Measurements from ENCODE around the gene KRTAP4-6. TPM values are rescaled to one million over a fixed set of nuclear protein-coding genes. Genes with fewer than 3 reads are reported as not detected.

The KRTAP4-6 gene
- total and polyA plus RNA-seq, 2 of the 4 experiments (the other 2 are of a cell fraction), result not detected

DNA sequence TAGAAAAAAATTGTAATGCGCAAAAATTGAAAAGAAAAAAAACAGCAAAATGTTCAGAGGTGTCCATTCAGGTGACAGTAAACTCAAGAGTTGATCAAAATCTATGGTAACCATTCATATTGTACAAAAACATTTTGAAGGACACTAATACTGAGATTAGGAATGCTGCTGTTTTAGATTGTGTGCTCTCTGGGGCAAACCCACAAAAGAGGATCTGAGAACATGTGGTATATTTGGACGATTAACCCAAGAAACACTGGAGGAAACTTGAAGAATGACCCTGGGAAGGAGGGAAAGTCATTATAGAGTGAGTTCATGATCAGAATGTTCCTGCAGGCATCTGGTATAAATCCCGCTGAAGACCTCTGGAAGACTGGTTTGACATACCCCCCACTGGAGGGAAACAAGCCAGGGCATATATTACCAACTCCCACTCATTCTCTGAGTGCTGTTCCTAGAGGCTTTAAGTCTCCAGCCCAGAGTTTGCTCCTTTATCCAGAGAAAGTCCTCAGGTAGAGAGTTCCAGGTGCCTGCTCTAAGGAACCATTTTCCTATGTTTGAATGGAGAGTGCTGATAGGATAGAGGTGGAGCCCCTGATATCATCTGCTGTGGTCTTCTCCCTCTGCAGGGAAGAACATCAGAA is 36.5 kb upstream of the KRTAP4-6 start:
- H3K23ac ChIP-seq (ENCODE audit: low read depth, low read length), result no peak overlapping the region
- no peaks in the 10 kb centered on the region; the same call in 1 of the 2 replicates for H3K9me1 ChIP-seq (ENCODE audit: insufficient read depth, low read length)
- no peak overlapping the region for H2BK15ac ChIP-seq (ENCODE audit: low read depth, low read length)
- intact Hi-C loops (cut with micrococcal nuclease), result no loop called here
- DNase-seq (no peak), ATAC-seq (ENCODE audit: low read depth) (no peak)
- H2AK5ac ChIP-seq (ENCODE audit: low read depth, low read length), result no peak overlapping the region
- H3K27me3 ChIP-seq (ENCODE audit: control insufficient read depth, insufficient read depth, low read length), result no peaks in the 10 kb centered on the region; the same call in 1 of the 2 replicates
- no peak overlapping the region for H3K9ac ChIP-seq (ENCODE audit: low read depth, low read length)
- no peaks in the 10 kb centered on the region for H3K9me3 ChIP-seq (ENCODE audit: control insufficient read depth, insufficient read depth, low read length)
- H3K27ac ChIP-seq (ENCODE audit: insufficient read depth, low read length), result no peak overlapping the region
- no peak overlapping the region for H4K91ac ChIP-seq (ENCODE audit: insufficient read depth, low read depth, low read length)
- H3K4me1 ChIP-seq (ENCODE audit: control insufficient read depth, insufficient read depth, low read length), result peaks cover 3% of the 10 kb centered on the region; the same call in 1 of the 2 replicates
- H3K79me1 ChIP-seq (ENCODE audit: low read depth in 1 of 2, low read length in 2 of 2), result no peaks in the 10 kb centered on the region
- H3K56ac ChIP-seq (ENCODE audit: extremely low read depth, insufficient read depth, low read length), result no peak overlapping the region
- H3K36me3 ChIP-seq (ENCODE audit: control insufficient read depth, insufficient read depth, low read length), result no peaks in the 10 kb centered on the region
- no peak overlapping the region for H2AK9ac ChIP-seq (replicated peaks; ENCODE audit: low read depth, low read length, poor library complexity)
- POLR2A ChIA-PET (ENCODE audit: unreplicated experiment), result no interaction called here
- dilution Hi-C loops (cut with HindIII; ENCODE audit: low sequenced_read_pairs, unreplicated experiment), result no loop called here
- H2AFZ ChIP-seq (replicated peaks; ENCODE audit: low read length, poor library complexity), result no peak overlapping the region
- no peak overlapping the region for H3K4me3 ChIP-seq (ENCODE audit: insufficient read depth, low read depth, low read length)
- no peak overlapping the region for H3K4ac ChIP-seq (ENCODE audit: low read depth, low read length)
- no CpG with 5 or more reads among the region's 3 CpGs for WGBS, 2 experiments (ENCODE audit: extremely low coverage in 2 of 2, insufficient read length in 1 of 2)
- H4K8ac ChIP-seq (ENCODE audit: low read depth in 2 of 2, low read length in 2 of 2), result no peak overlapping the region
- BruUV-seq (replicated peaks), result no TSS peak
- H3K4me2 ChIP-seq (ENCODE audit: low read depth, low read length), result no peak overlapping the region
- H3K14ac ChIP-seq (replicated peaks; ENCODE audit: low read depth, low read length), result no peak overlapping the region
- no peak overlapping the region for H2BK5ac ChIP-seq (ENCODE audit: low read depth, low read length, poor library complexity, severe bottlenecking)
- no peak for TF ChIP-seq RAD21 (IDR thresholded peaks at IDR 0.05; ENCODE audit: low read length)
- TF ChIP-seq MXI1 (IDR thresholded peaks at IDR 0.05; ENCODE audit: borderline replicate concordance, low read depth, low read length), result no peak
- TF ChIP-seq, protein P1, sequence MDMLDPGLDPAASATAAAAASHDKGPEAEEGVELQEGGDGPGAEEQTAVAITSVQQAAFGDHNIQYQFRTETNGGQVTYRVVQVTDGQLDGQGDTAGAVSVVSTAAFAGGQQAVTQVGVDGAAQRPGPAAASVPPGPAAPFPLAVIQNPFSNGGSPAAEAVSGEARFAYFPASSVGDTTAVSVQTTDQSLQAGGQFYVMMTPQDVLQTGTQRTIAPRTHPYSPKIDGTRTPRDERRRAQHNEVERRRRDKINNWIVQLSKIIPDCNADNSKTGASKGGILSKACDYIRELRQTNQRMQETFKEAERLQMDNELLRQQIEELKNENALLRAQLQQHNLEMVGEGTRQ (IDR thresholded peaks at IDR 0.05; ENCODE audit: low read depth, low read length), result no peak
- no peak for TF ChIP-seq FOS (IDR thresholded peaks at IDR 0.05; ENCODE audit: low read depth, low read length)
- TF ChIP-seq, protein P2, sequence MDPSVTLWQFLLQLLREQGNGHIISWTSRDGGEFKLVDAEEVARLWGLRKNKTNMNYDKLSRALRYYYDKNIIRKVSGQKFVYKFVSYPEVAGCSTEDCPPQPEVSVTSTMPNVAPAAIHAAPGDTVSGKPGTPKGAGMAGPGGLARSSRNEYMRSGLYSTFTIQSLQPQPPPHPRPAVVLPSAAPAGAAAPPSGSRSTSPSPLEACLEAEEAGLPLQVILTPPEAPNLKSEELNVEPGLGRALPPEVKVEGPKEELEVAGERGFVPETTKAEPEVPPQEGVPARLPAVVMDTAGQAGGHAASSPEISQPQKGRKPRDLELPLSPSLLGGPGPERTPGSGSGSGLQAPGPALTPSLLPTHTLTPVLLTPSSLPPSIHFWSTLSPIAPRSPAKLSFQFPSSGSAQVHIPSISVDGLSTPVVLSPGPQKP (IDR thresholded peaks at IDR 0.05; ENCODE audit: borderline replicate concordance, low read depth, low read length), result no peak
- TF ChIP-seq CHD1 (IDR thresholded peaks at IDR 0.05; ENCODE audit: low read depth, low read length), result no peak
- no peak for TF ChIP-seq NFE2L2 (IDR thresholded peaks at IDR 0.05; ENCODE audit: low read depth, low read length)
- TF ChIP-seq RCOR1 (IDR thresholded peaks at IDR 0.05; ENCODE audit: insufficient replicate concordance, low read length), result no peak
- TF ChIP-seq MAFK (IDR thresholded peaks at IDR 0.05; ENCODE audit: low read depth, low read length), result no peak
- TF ChIP-seq RFX5 (IDR thresholded peaks at IDR 0.05; ENCODE audit: low read depth, low read length), result no peak
- TF ChIP-seq MAZ (IDR thresholded peaks at IDR 0.05; ENCODE audit: borderline replicate concordance, low read depth, low read length), result no peak
- TF ChIP-seq BHLHE40 (IDR thresholded peaks at IDR 0.05; ENCODE audit: low read depth, low read length), result no peak
- TF ChIP-seq SMC3 (IDR thresholded peaks at IDR 0.05; ENCODE audit: low read depth, low read length), result no peak
- no peak for TF ChIP-seq POLR2A (IDR thresholded peaks at IDR 0.05; ENCODE audit: low read depth, low read length)
- no peak for TF ChIP-seq CEBPB (IDR thresholded peaks at IDR 0.05; ENCODE audit: low read depth, low read length)
- TF ChIP-seq, protein P3, sequence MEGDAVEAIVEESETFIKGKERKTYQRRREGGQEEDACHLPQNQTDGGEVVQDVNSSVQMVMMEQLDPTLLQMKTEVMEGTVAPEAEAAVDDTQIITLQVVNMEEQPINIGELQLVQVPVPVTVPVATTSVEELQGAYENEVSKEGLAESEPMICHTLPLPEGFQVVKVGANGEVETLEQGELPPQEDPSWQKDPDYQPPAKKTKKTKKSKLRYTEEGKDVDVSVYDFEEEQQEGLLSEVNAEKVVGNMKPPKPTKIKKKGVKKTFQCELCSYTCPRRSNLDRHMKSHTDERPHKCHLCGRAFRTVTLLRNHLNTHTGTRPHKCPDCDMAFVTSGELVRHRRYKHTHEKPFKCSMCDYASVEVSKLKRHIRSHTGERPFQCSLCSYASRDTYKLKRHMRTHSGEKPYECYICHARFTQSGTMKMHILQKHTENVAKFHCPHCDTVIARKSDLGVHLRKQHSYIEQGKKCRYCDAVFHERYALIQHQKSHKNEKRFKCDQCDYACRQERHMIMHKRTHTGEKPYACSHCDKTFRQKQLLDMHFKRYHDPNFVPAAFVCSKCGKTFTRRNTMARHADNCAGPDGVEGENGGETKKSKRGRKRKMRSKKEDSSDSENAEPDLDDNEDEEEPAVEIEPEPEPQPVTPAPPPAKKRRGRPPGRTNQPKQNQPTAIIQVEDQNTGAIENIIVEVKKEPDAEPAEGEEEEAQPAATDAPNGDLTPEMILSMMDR (conservative IDR thresholded peaks at IDR 0.05; ENCODE audit: low read depth, low read length), result no peak
- H2BK120ac ChIP-seq (ENCODE audit: low read depth, low read length), result no peak overlapping the region
- no peaks in the 10 kb centered on the region for H4K20me1 ChIP-seq (ENCODE audit: insufficient read depth, low read length)
- CTCF ChIA-PET, result no interaction called here
- H4K5ac ChIP-seq (ENCODE audit: low read depth, low read length), result no peak overlapping the region
- H2BK20ac ChIP-seq (ENCODE audit: low read depth, low read length), result no peak overlapping the region
- H3K18ac ChIP-seq (ENCODE audit: low read depth, low read length), result no peak overlapping the region
- in situ Hi-C loops (cut with MboI; ENCODE audit: low sequenced_read_pairs), result no loop called here
